OCI-LY1 (cell line): ENCODE measurements around the gene A2M.

Source experiments
- H2AFZ ChIP-seq: fragments of 200-600 bp; sonication (generic), shearing (Covaris generic); 2 replicates; pipeline ENCODE4 v1.6.0; 2014; ENCODE audit warnings: antibody characterized with exemption, mild to moderate bottlenecking, low read length
- H3F3A ChIP-seq: fragments of 200-600 bp; sonication (generic), shearing (Covaris generic); 2 replicates; pipeline ENCODE4 v1.6.0; 2014; ENCODE audit warnings: mild to moderate bottlenecking, antibody characterized with exemption, low read length, moderate library complexity; ENCODE audit not compliant: insufficient read depth
- H3K27ac ChIP-seq: fragments of 200-600 bp; sonication (generic); 2 replicates; pipeline ENCODE4 v1.5.1; 2014; ENCODE audit warnings: low read length, mixed run types, mild to moderate bottlenecking, low read depth; ENCODE audit not compliant: poor library complexity, severe bottlenecking
- H3K27me3 ChIP-seq: fragments of 200-600 bp; sonication (generic); 2 replicates; pipeline ENCODE4 v1.6.0; 2014; ENCODE audit warnings: antibody characterized with exemption, mild to moderate bottlenecking, low read length, moderate library complexity; ENCODE audit not compliant: insufficient read depth
- H3K36me3 ChIP-seq: fragments of 200-600 bp; sonication (generic); 2 replicates; pipeline ENCODE4 v1.6.1; 2014; ENCODE audit warnings: mild to moderate bottlenecking, antibody characterized with exemption, low read length, moderate library complexity, mixed read lengths; ENCODE audit not compliant: insufficient read depth
- H3K4me1 ChIP-seq: fragments of 200-600 bp; sonication (generic); 2 replicates; pipeline ENCODE4 v1.5.1; 2014; ENCODE audit warnings: mild to moderate bottlenecking, low read length, moderate library complexity; ENCODE audit not compliant: insufficient read depth, severe bottlenecking
- H3K4me2 ChIP-seq: fragments of 200-600 bp; sonication (generic), shearing (Covaris generic); 2 replicates; pipeline ENCODE4 v1.6.1; 2014; ENCODE audit warnings: low read length
- H3K4me3 ChIP-seq: fragments of 200-600 bp; sonication (generic); 2 replicates; pipeline ENCODE4 v1.5.1; 2014; ENCODE audit warnings: low read length, low read depth, mild to moderate bottlenecking, mixed read lengths; ENCODE audit not compliant: poor library complexity, severe bottlenecking
- H3K79me2 ChIP-seq: fragments of 200-600 bp; shearing (Covaris generic); 2 replicates; pipeline ENCODE4 v1.6.1; 2016; ENCODE audit warnings: mixed run types, low read length, mixed read lengths; ENCODE audit not compliant: insufficient read depth
- H3K9ac ChIP-seq: fragments of 200-600 bp; sonication (generic), shearing (Covaris generic); 2 replicates; pipeline ENCODE4 v1.6.1; 2014; ENCODE audit warnings: mild to moderate bottlenecking, low read length, mixed read lengths
- H3K9me2 ChIP-seq: fragments of 200-600 bp; sonication (generic), shearing (Covaris generic); 2 replicates; pipeline ENCODE4 v1.6.1; 2014; ENCODE audit warnings: low read depth, mild to moderate bottlenecking, low read length, mixed read lengths
- H3K9me3 ChIP-seq: fragments of 200-600 bp; shearing (Covaris generic); 2 replicates; pipeline ENCODE4 v1.6.1; 2014; ENCODE audit warnings: low read length, mixed read lengths
- H4K20me1 ChIP-seq: fragments of 200-600 bp; sonication (generic), shearing (Covaris generic); 2 replicates; pipeline ENCODE4 v1.6.0; 2016; ENCODE audit warnings: mild to moderate bottlenecking, low read length; ENCODE audit not compliant: insufficient read depth
- EZH2 ChIP-seq: fragments of 200-600 bp; sonication (generic), shearing (Covaris generic); IDR thresholded peaks from 2 replicates; pipeline ENCODE4 v1.8.0; 2017; ENCODE audit warnings: borderline replicate concordance, mixed run types, mild to moderate bottlenecking, antibody characterized with exemption, low read length, moderate library complexity, mixed read lengths
- TF ChIP-seq, protein P1 (sequence below): fragments of 200-600 bp; sonication (generic), shearing (Covaris generic); IDR thresholded peaks from 2 replicates; pipeline ENCODE4 v1.5.1; 2017; ENCODE audit warnings: mild to moderate bottlenecking, antibody characterized with exemption, low read length, moderate library complexity, mixed read lengths

Gene A2M

DNA sequence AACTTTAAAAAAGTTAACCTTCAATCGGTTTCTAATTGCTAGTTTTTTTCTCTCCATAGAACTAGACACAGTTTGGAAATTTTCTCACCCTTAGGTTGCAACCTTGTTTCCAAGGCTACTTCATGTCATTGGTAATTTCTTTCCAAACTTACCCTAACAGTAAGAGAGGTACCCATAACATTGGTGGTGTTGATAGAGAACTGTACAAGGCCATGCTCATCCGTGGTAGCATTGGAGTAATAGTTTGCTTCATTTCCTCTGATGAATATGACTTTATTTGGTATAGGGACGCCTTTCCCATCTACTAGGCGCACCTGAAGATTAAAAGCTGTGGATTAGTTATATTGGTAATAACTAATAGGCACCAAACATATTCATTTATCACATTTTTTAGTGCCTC, 11.6 kb downstream of the A2M start:
- Histone ChIP-seq H3K4me3 (no peak overlapping the region), H3K9ac (no peak overlapping the region), H3K9me2 (no peaks in the 10 kb centered on the region), H3K27me3 (no peaks in the 10 kb centered on the region), H4K20me1 (no peaks in the 10 kb centered on the region), H3K4me2 (no peak overlapping the region), H3F3A (no peaks in the 10 kb centered on the region), H3K36me3 (no peaks in the 10 kb centered on the region), H3K79me2 (no peaks in the 10 kb centered on the region), H3K9me3 (no peaks in the 10 kb centered on the region), H3K27ac (no peak overlapping the region), H3K4me1 (no peaks in the 10 kb centered on the region), H2AFZ (no peak overlapping the region)
- no peak for TF ChIP-seq EZH2
- TF ChIP-seq, protein P1, sequence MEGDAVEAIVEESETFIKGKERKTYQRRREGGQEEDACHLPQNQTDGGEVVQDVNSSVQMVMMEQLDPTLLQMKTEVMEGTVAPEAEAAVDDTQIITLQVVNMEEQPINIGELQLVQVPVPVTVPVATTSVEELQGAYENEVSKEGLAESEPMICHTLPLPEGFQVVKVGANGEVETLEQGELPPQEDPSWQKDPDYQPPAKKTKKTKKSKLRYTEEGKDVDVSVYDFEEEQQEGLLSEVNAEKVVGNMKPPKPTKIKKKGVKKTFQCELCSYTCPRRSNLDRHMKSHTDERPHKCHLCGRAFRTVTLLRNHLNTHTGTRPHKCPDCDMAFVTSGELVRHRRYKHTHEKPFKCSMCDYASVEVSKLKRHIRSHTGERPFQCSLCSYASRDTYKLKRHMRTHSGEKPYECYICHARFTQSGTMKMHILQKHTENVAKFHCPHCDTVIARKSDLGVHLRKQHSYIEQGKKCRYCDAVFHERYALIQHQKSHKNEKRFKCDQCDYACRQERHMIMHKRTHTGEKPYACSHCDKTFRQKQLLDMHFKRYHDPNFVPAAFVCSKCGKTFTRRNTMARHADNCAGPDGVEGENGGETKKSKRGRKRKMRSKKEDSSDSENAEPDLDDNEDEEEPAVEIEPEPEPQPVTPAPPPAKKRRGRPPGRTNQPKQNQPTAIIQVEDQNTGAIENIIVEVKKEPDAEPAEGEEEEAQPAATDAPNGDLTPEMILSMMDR = no peak

DNA sequence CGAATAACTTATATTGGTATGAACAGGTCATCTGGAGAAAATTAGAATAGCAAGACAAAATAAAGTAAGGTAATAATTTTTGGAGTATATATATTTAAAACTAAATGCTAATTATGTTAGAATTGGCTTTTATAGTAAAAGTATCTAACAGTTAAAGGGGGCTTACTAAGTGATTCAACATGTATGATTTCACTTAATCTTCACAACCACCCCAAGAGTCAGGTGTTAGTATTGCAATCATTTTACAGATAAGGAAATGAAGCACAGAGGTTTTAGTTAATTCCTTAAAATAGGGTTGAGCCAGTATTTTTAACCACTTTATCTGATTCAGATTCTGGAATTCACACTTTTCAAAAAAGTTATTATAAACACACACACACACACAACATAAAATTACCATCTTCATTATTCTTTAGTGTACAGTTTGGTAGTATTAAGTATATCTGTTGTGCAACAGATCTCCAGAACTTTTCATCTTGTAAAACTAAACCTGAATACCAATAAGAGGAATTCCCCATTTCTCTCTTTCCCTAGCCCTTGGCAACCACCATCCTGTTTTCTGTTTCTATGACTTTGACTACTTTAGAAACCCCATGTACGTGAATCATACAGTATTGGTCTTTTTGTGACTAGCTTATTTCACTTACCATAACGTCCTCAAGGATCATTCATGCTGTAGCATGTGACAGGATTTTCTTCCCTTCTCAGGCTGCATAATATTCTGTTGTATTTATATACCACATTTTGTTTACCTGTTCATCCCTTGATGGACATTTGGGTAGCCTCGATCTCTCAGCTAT, 12.5 kb downstream of the A2M start:
- H3F3A ChIP-seq = no peaks in the 10 kb centered on the region

DNA sequence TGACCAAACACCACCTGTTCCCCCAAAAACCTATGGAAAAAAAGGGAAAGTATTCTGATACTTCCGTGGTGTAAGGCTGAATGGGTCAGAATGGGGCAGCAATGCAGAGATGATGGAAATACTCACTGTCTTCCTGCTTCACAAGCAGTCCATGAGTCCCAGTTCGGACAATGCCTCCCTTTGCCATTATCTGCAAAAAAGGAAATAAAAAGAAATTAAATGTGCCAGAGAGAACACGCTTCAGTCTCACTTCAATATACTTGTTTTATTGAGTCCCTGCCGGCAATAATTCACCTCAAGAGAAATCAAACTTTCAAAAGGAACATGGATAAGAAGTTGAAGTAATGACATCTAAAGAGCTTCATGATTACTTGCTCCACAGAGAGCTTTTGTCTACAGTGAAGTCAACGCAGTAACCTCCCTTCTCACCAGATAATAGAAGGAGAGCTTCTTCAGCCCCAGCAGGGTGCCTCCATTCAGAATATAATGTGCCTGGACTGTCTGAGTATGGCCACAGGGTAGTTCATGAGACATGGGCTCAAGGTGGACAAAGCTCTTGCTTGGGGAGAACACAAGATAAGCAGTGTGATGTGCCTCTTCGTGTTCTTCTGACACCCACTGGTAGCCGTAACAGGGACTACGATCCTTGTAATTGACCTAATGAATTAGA, 14.6 kb downstream of the A2M start:
- H3K79me2 ChIP-seq = no peaks in the 10 kb centered on the region
- no peaks in the 10 kb centered on the region for H3F3A ChIP-seq
- no peaks in the 10 kb centered on the region for H3K36me3 ChIP-seq
- TF ChIP-seq, protein P1 = no peak
- TF ChIP-seq EZH2 = no peak
- H3K9me2 ChIP-seq = no peaks in the 10 kb centered on the region
- no peak overlapping the region for H2AFZ ChIP-seq
- no peak overlapping the region for H3K4me2 ChIP-seq
- no peaks in the 10 kb centered on the region for H3K4me1 ChIP-seq
- H3K4me3 ChIP-seq = no peak overlapping the region
- H3K27ac ChIP-seq = no peak overlapping the region
- H4K20me1 ChIP-seq = no peaks in the 10 kb centered on the region
- H3K9me3 ChIP-seq = no peaks in the 10 kb centered on the region
- no peaks in the 10 kb centered on the region for H3K27me3 ChIP-seq
- H3K9ac ChIP-seq = no peak overlapping the region

More for the DNA sequence above, 12.5 kb downstream of the A2M start:
- H3K27me3 ChIP-seq = no peaks in the 10 kb centered on the region
- no peak overlapping the region for H3K27ac ChIP-seq
- H3K79me2 ChIP-seq = no peaks in the 10 kb centered on the region
- no peak overlapping the region for H2AFZ ChIP-seq
- no peaks in the 10 kb centered on the region for H3K4me1 ChIP-seq
- H4K20me1 ChIP-seq = no peaks in the 10 kb centered on the region
- H3K9me2 ChIP-seq = no peaks in the 10 kb centered on the region
- H3K36me3 ChIP-seq = no peaks in the 10 kb centered on the region
- no peak overlapping the region for H3K4me2 ChIP-seq
- TF ChIP-seq, protein P1 = no peak
- TF ChIP-seq EZH2 = no peak
- no peaks in the 10 kb centered on the region for H3K9me3 ChIP-seq
- no peak overlapping the region for H3K9ac ChIP-seq
- no peak overlapping the region for H3K4me3 ChIP-seq
